ENCODE measurements around the gene ROCK2.
"Not testable (repeated sequence)": the region's sequence is repeated elsewhere in the genome, so short reads cannot be mapped to it uniquely, and the experiment has no call there.

Gene ROCK2

DNA sequence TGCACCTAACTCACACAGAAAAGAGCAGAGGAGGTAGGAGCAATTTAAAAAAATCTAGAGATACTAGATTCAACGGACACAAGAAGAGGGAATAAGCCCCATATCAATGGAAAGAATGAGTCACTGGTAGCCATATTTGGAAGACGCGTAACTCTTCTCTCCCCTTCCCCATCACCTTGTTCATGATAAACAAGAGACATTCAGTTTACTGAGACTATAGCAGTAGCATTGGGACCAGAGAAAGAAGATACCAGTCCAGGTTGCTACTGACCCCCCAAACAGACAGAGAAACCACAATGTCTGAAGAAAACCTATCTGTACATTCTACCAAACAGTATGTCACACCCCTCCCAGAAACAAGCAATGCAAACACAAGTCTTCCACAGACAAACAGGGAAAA lies 108.1 kb downstream of the ROCK2 start:
- DNase-seq (ENCODE audit: low spot score), result no peak

- no peak for DNase-seq (ENCODE audit: low spot score)
Measured at GRCh38 chr2:11235583-11235982, 108.9 kb downstream of the ROCK2 start.

DNA sequence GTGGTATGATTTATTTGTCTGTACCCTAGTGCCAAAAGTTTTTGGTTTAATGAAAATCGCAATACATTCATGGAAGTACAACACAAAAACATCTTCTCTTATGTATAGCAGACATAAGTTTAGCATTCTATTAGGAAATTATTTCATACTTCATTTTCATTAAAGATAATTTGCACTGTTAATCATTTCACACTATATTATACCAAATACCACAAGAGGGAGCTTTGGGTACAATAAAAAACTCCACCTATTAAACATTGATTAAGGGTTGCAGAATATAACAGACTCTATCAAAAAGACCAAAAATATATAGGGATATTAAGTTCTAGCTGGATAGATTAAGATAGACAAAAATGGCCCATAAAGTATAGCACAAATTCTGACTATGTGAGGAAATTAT lies 110.1 kb downstream of the ROCK2 start:
- no peak for DNase-seq (ENCODE audit: low spot score)

DNA sequence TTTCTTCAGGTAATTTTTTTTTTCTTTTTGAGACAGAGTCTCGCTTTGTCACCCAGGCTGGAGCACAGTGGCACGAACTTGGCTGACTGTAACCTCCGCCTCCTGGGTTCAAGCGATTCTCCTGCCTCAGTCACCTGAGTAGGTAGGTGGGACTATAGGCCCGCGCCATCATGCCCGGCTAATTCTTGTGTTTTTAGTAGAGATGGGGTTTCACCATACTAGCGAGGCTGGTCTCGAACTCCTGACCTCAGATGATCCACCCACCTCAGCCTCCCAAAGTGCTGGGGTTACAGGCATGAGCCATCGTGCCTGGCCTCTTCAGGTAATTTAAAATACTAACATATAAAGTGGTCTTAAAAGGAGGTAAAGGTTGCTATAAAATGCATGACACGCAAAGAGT lies 113.2 kb downstream of the ROCK2 start:
- DNase-seq (ENCODE audit: low spot score), result not testable (repeated sequence)

- DNase-seq (ENCODE audit: low spot score), result no peak
Measured at GRCh38 chr2:11228692-11229091, 115.7 kb downstream of the ROCK2 start.

GRCh38 chr2:11227595-11227994 lies 116.8 kb downstream of the ROCK2 start:
- DNase-seq (ENCODE audit: low spot score), result no peak

GRCh38 chr2:11224887-11225286 lies 119.5 kb downstream of the ROCK2 start:
- DNase-seq (ENCODE audit: low spot score), result no peak

DNA sequence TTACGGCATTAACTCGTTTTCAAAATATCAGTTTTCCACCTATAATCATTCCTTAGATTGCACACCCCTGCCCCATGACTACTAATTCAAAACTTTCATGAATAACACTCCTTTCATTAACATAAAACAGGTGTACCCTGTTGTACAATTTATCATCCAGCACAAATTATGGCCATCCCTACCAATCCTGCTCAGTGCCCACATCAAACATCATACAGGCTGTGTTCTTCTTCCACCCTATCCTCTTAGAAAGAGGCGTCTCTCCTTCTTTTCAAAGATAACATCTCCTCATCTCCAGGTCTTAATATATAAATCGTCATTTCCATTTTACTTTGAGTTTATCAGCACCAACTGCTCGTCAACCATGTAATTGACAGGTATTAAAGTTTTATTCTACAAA lies 121.6 kb downstream of the ROCK2 start:
- no peak for DNase-seq (ENCODE audit: low spot score)

DNA sequence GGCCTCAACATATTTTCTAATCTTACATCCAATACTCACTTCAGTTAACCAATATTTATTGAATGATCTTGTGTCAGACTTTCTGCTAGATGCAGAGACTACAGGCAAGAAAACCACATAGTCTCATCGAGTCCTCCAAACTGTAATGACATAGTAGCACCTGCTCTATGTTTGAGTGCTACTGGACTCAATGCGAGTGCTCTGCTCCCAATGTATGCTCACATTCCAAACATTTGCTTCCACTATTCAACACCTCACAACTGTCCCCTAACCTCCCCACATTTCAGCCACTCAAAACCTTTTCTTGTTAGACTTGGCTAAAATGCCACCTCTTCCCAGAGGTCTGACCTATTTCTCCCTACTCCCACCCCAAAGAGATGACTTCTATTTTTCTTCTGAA lies 124.0 kb downstream of the ROCK2 start:
- DNase-seq (ENCODE audit: low spot score), result no peak

GRCh38 chr2:11215407-11215806 lies 129.0 kb downstream of the ROCK2 start:
- DNase-seq (ENCODE audit: low spot score), result no peak

DNA sequence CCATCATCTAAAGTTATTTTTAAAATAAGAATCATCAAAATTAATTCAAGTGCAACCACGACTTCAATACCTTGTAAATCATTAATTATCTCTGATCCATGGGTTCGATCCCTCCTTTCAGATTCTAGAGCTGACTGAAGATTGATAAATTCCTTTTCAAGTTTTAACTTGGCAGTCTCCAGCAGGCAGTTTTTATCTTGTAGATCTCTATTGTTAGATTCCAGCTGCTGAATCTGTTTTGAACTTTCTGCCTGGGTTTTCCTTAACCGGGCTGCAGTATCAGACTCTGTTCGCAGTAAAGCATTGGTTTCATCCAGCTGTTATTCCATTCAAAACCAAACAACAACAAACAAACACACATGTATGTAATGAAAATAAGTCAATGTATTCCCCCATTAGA lies 129.7 kb downstream of the ROCK2 start:
- no peak for DNase-seq (ENCODE audit: low spot score)

DNA sequence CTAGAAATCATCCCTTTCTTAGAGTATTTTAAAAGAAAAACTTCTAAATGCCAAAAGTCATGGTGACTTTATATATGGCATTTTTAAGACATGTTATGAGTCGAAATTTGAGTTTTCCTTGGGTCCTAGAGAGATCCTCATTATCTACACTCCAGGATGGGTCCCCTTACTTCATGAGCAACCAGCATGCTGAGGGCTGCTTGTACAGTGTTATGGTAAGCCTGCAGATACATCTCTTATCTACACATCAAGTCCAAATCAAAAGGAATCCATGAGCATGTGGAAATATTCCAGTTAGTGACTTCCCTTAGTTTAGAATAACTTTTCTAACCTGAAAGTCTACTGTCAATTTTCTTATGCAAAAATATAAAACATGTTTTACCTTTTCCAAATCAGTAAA lies 130.5 kb downstream of the ROCK2 start:
- no peak for DNase-seq (ENCODE audit: low spot score)

DNA sequence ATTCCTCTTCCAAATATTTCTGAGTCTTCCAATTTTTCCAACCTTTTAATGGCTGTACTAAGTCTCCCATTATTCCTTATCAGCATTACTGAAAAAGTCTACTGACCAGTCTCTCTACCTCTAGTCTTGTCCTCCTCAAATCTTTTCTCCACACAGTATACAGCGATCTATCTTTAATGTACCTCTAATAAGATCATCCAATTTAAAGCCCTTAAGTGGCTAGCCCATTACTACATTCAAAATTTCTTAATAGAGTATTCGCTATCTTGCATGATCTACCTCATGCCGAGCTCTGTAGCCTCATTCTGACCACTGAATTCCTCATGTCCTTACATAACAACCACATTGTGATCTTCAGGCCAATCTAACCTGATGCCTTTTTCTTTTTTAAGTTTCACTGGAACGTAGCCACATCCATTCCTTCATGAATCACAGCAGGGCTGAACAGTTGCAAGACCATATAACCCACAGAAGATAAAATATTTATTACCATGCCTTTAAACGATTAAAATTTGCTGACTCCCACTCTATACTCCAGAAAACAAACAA lies 131.3 kb downstream of the ROCK2 start:
- DNase-seq (ENCODE audit: low spot score), result no peak

GRCh38 chr2:11212645-11213044 lies 131.8 kb downstream of the ROCK2 start:
- no peak for DNase-seq (ENCODE audit: low spot score)

DNA sequence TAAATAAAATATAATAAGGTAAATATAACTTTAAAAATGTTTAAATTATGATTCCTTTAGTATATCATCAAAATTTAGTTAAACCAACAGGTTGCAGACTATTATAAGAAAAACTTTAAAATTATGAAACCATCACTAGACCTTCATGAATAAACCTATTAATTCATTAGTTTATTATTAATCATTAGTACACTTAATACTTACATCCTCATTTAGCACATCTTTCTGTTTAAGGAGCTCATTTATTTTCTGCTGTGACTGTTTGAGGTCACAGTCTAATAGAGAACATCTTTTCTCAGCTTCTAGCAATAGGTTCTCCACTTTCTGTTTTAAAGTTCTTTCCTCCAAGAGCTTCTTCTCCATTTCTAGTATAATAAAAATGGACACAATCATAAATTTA lies 136.4 kb downstream of the ROCK2 start:
- DNase-seq (ENCODE audit: low spot score), result no peak

GRCh38 chr2:11203480-11203879 lies 141.0 kb downstream of the ROCK2 start:
- DNase-seq (ENCODE audit: low spot score), result no peak

- DNase-seq (ENCODE audit: low spot score), result no peak
Measured at GRCh38 chr2:11201969-11202368, 142.5 kb downstream of the ROCK2 start.

GRCh38 chr2:11200651-11201050 lies 143.8 kb downstream of the ROCK2 start:
- DNase-seq (ENCODE audit: low spot score), result no peak

DNA sequence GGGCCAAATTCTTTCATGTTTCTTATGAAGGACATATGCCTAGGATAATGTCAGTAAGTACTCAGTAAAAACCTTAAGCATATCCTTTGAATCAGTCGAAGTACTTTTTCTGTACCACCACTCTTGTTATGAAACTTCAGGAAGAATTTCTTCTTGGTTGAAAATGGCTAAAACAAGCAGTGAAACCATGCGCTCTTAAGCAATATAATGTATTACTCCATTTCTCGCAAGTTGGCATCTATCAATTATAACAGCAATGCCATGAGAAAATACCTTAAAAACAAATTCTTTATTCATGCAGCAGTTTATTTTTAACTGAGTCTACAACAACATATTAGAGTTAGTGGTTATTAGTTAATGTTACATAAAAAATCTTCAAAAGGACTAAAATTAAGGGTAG lies 148.2 kb downstream of the ROCK2 start:
- DNase-seq (ENCODE audit: low spot score), result no peak

- DNase-seq (ENCODE audit: low spot score), result no peak
Measured at GRCh38 chr2:11187731-11188130, 156.7 kb downstream of the ROCK2 start.

- no peak for DNase-seq (ENCODE audit: low spot score)
Measured at GRCh38 chr2:11187083-11187619, 157.3 kb downstream of the ROCK2 start.

DNA sequence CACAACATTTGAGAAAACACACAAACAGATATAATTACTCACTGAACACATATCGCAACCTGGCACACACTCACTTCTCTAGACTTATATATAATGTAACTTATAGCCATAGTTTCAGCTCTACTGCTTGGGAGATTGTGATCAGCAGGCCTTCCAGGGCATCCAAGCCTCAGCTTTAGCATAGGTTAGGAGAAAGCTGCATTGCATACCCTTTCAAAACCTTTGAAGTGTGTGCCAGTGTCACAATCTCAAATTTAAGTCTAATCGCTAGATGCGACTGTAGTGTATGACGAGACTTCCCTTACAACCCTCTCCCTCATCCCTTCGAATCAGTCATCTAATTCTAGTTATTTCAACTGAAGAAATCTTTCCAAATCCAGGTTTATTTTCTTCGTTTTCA lies 158.3 kb downstream of the ROCK2 start:
- no peak for DNase-seq (ENCODE audit: low spot score)

- no peak for DNase-seq (ENCODE audit: low spot score)
Measured at GRCh38 chr2:11182951-11183350, 161.5 kb downstream of the ROCK2 start.

DNA sequence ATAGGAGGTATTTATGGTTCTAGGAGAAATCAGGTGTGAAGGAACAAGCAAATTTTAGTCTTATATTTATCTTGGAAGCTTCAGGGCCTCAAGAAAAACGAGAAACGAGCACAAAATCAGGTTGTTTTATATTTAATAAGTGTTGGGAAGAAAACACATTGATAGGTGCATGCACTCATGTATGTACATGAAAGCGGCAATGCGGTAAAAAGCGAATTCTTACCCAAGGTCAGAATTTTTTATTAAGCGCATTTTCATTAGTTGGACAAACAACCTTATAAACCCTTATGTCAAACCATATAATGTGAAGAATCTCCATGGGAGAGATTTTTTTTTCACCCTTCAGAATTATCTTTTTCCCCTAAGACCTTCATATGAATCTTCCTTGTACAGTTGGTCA lies 163.8 kb downstream of the ROCK2 start:
- DNase-seq (ENCODE audit: low spot score), result no peak

DNA sequence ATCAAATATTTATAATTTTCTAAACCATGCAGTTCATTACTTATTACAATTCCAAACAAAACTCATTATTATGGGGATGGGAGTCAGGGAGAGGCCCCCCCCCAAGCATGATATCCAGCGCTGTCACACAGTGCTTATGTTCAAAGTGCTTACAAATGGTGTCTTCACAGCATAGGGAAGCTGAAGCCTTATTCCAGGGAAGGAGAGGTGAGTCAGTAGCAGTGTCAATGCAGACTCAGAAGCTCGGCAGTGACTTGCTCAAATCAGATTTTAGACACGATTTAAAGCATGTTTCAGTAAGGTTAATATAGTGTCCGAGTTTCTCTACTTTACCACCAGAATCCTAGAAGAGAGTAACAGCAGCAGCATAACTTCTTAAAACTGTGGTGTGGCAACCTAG lies 164.5 kb downstream of the ROCK2 start:
- DNase-seq (ENCODE audit: low spot score), result no peak

Measured in ecto neural progenitor cell (in vitro differentiated cells).